ENCODE measurements around the gene TEDC1.

- TF ChIP-seq NFIC (IDR thresholded peaks at IDR 0.05) (no peak), USF1 (IDR thresholded peaks at IDR 0.05) (no peak), REST (IDR thresholded peaks at IDR 0.05; ENCODE audit: low read depth) (no peak), RAD21 (IDR thresholded peaks at IDR 0.05; ENCODE audit: low read depth) (no peak), YY1 (IDR thresholded peaks at IDR 0.05; ENCODE audit: low read depth) (no peak), EP300 (IDR thresholded peaks at IDR 0.05; ENCODE audit: borderline replicate concordance) (no peak), CREB1 (IDR thresholded peaks at IDR 0.05; ENCODE audit: low read depth) (no peak), MAX (IDR thresholded peaks at IDR 0.05) (no peak), FOXM1 (IDR thresholded peaks at IDR 0.05; ENCODE audit: borderline replicate concordance, low read depth) (no peak), CEBPB (IDR thresholded peaks at IDR 0.05) (no peak), TEAD4 (IDR thresholded peaks at IDR 0.05) (no peak)
Observed at GRCh38 chr14:105486163-105486973, 4.7 kb upstream of the TEDC1 start, which contains the start of gene CRIP1.
